GM11168 (cell line): ENCODE measurements around the gene GLI1.
"Not testable (repeated sequence)": the region's sequence is repeated elsewhere in the genome, so short reads cannot be mapped to it uniquely, and the experiment has no call there.

Experiments
- in situ Hi-C: fragments of 300-500 bp; cut with MboI; formaldehyde crosslinking; loops from one replicate; pipeline ENCODE4 v1.12.0; 2022; ENCODE audit warnings: low sequenced_read_pairs; ENCODE audit not compliant: unreplicated experiment

GLI1 gene

DNA sequence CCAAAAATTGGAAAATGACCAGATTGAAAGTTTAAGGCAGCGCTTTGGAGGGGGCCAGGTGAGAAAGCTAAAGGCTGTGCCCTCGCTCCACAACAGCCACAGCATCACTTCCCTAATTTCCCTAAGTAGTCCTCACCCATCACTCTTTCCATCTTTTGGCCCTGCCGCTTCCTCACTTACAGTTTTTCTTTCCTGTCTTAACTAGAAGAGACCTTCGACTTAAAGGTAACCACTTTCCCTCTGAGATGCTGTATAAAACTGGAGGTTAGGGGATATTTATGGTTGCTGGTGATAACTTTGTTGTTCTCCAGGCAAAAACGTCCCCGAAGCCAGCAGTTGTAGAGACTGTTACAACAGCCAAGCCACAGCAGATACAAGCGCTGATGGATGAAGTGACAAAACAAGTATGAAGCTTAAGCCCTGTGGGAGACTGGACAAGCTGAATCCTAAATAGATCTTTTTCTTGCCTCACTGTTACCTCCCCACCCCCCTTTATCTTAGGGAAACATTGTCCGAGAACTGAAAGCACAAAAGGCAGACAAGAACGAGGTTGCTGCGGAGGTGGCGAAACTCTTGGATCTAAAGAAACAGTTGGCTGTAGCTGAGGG, 56.5 kb downstream of the GLI1 start:
- in situ Hi-C loops = no loop called here

DNA sequence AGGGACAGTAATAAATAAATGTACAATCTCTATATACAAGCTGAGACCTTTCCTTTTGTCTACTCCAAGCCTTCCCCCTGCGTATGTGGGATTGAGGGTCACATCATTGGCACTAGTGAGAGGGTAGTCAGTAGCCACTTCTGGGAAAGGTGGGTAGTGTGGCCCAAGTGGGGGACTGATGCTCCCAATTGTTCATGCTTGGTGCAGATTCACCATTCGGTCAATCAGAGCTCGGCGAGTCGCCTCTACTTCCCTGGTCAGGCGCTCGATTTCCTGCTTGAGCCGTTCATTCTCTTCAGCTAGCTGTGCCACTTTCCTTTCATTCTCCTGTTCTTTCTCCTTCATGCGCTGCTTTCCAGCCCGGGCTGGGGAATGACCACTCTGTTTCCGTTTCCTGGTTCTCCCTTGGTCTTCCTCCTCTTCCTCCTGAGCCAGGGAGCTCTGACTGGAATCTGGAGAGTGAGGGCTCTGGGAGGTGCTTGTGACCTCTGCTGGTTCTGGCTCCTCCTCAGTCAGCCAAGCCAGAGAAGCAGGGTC, 57.1 kb downstream of the GLI1 start:
- in situ Hi-C loops = no loop called here

DNA sequence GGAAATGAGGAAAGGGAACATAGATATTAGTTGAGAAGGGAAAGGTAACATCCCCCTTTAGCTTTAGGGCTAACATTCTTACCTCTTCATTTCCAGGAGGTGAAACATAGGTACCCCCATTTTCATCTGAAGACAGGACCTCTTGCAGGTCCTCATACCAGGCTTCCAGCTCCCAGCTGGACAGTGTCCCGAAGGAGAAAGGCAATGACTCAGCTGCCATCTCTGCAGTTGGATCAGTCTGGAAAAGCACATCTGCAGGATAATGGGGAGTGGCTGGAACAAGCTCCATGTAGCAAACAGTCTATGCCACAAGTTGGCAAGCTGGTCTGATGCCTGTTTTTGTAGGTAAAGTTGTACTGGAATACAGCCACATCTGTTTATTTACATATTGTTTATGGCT, 57.6 kb downstream of the GLI1 start:
- in situ Hi-C loops = no loop called here

DNA sequence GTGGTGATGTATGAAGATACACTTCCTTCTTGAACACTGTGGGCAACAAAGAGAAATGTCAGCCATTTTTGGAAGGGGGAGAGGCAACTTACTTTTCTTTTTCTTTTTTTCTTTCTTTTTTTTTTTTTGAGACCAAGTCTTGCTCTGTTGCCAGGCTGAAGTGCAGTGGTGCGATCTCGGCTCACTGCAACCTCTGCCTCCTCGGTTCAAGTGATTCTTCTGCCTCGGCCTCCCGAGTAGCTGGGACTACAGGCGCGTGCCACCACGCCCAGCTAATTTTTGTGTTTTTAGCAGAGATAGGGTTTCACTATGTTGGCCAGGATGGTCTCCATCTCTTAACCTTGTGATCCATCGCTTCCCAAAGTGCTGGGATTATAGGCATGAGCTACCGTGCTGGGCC, 58.1 kb downstream of the GLI1 start:
- in situ Hi-C loops = not testable (repeated sequence)

DNA sequence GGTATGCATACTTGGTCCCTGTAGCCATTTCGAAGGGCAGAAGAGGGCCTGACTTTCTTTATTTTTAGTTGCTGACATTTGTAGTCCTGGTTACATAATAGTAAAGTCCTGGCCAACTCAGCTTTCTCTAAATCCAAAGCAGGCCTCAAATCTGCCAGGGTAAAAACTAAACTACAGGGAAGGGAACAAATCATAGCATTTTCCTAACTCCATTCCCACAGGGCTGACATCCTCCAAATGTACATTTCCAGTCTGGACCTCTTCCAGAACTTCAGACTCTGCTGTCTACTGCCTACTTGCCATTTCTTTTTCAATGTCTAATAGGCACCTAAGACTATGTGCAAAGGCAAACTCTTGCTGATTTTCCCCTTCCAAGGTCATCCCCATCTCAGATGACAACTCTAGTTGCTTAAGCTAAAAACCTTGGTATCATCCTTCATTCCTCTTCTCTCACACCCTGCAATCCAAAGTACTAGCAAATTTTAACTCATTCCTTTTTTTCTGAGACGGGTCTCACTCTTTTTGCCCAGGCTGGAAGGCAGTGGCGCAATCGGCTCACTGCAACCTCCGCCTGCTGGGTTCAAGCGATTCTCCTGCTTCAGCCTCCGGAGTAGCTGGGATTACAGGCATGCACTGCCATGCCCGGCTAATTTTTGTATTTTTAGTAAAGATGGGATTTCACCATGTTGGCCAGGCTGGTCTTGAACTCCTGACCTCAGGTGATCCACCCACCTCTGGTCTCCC, 58.8 kb downstream of the GLI1 start:
- in situ Hi-C loops = no loop called here

DNA sequence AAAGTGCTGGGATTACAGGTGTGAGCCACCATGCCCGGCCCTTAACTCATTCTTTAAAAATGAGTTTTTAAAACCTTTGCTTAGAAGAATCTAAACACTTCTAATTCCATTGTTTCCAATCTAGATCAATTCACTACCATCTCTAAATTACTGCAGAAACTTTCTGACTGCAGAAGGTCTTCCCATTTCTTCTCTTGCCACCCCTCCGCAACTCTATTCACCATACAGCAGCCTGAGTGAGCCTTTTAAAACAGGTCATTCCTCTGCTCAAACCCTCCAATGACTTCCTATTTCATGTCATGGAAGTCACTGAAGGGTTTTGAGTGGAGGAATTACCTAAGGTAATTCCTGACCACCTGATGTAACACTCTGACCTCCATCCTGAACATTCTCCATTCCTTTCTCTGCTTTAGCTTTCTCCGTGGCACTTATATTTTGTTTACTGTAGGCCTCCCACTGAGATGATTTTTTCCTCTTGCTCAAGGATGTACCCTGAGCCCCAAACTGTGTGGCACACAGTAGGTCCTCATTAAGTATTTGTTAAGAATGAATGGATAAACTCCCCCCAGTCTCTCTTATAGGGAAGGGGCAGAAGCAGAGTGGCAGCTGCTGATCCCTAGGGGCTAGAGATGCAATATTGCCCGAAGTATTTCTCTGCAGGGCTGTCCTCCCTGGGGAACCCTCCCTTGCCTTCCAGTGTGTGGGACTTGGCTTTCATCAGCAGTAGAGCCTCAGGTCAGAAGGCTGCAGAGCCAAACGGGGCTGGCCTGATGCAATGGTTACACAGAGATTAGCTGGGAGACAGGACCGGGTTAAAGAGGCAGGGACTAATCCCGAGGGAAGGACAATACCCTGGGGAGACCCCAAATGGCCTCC, 59.6 kb downstream of the GLI1 start:
- in situ Hi-C loops = no loop called here

DNA sequence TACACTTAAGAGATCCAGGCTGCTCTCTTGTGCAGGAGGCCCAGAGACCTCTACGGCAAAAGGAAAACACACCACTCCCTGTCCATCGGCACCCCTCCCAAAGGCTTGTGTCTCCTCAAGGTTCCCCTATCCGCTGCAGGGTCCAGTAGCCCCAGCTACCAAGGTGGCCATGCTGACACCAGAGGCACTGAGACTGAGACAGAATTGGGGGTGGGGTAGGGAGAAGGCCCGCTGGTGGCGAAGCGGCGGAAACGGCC, 60.1 kb downstream of the GLI1 start:
- in situ Hi-C loops = no loop called here

DNA sequence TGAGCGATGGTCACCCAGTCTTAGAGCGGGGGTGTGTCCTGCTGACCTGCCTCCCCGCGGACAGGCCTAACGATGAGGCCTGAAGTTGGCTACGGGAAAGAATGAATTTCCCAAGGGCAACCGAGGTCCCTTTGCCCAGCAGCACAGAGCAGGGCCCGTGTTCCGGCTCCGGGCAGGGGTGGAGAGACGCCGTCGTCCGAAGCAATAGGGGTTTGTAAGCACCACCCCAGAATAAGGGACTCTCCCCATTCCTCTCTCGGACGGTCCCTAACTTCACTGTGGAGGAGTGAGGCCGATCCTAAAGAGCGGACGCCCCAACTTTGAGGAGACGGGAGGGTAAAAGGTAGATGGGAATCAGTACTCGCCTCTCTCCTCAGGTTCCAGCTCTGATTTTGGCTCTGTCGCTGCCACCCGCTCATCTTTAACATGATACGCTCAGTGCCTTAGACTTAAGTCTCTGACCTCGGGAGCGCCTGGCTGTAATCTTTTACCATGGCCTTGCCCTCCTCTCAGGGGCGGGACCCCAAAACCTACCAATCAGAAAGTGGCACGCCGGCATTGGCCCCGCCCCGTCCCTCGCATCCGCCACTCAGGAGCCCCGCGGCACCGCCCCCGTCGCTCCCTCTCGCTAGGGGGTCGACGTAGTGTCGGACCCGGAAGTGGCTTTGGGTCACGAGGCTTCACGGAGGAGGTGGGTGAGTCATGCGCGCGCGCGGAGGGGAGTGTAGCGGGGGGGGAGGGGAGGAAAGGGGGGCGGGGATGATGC, 60.7 kb downstream of the GLI1 start, which contains the start of gene DDIT3:
Gene DDIT3, minus strand, starts transcription at position 462 of the 766 bp plus-strand sequence. CDS start 3,108 bp downstream, outside the sequence.
- in situ Hi-C loops = no loop called here

DNA sequence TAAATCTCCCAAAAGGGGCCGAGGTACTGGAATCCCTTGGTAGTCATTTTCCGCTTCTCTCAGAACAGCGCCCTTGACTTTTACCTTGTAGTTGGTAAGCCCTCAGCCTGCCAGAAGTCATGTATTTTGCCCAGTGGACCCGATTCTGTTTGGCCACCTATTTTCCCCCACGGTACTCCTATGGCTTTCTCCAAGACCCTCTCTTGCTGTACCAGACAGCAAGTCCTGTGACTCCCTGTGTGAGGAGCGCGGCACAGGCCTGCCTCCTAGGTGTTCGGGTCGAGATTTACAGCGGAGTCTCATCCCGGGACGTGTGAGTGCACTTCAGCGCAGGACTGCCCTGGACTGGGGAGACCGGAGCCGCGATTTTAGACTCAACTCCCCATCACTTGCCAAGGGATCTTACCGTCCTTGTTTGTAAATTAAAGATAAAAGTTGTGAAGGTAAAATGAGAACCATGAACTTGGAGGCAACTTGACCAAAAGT, 62.0 kb downstream of the GLI1 start:
- in situ Hi-C loops = no loop called here
